ENCODE data around the gene KHSRP.

- no peak for TF ChIP-seq POLR2A (IDR thresholded peaks at IDR 0.05; ENCODE audit: low read length)
- TF ChIP-seq GATA1 (IDR thresholded peaks at IDR 0.05; ENCODE audit: low read depth, low read length): no peak
Measured at GRCh38 chr19:6429419-6430221, 5.0 kb upstream of the KHSRP start.

Measured in erythroblast (primary cell).